GM21825 (cell line): Measurements from ENCODE around the gene GOLPH3L.
A peak's percentile ranks its signal among the peaks of the same experiment; 100 is the strongest.
"Not testable (repeated sequence)": the region's sequence is repeated elsewhere in the genome, so short reads cannot be mapped to it uniquely, and the experiment has no call there.

Experiments
- ATAC-seq: cut with Tn5 transposase; IDR thresholded peaks from one replicate; pipeline ENCODE4 v1.9.1; 2021; ENCODE audit warnings: mild to moderate bottlenecking, moderate library complexity; ENCODE audit not compliant: unreplicated experiment

GOLPH3L gene

GRCh38 chr1:150696995-150697927 lies at the start of gene GOLPH3L:
Gene GOLPH3L (minus strand): TSS chr1:150697154. CDS start chr1:150694838, 2,316 bp downstream.
- peak; percentile 98 for ATAC-seq

GRCh38 chr1:150730130-150730721 lies 33.3 kb upstream of the GOLPH3L start:
- no peak for ATAC-seq

GRCh38 chr1:150724336-150724735 lies 27.4 kb upstream of the GOLPH3L start:
- ATAC-seq: no peak

GRCh38 chr1:150720703-150721102 lies 23.7 kb upstream of the GOLPH3L start, which contains the start of gene HORMAD1:
Gene HORMAD1 (minus strand): TSS chr1:150720895. CDS start chr1:150719505, 1,390 bp downstream.
- no peak for ATAC-seq

- no peak for ATAC-seq
These were observed 23.1 kb upstream of the GOLPH3L start for GRCh38 chr1:150720098-150720497.

- no peak for ATAC-seq
These were observed 21.4 kb upstream of the GOLPH3L start for GRCh38 chr1:150718225-150718891.

- ATAC-seq: not testable (repeated sequence)
These were observed 12.1 kb upstream of the GOLPH3L start for GRCh38 chr1:150709031-150709430.

- no peak for ATAC-seq
These were observed 11.6 kb upstream of the GOLPH3L start for GRCh38 chr1:150708595-150708994.

GRCh38 chr1:150706091-150706490 lies 9.1 kb upstream of the GOLPH3L start:
- ATAC-seq: no peak

- ATAC-seq: no peak
These were observed 6.5 kb upstream of the GOLPH3L start for GRCh38 chr1:150703427-150703826.

- ATAC-seq: no peak
These were observed 364 bp downstream of the GOLPH3L start for GRCh38 chr1:150696590-150696989.

- ATAC-seq: no peak
These were observed 792 bp downstream of the GOLPH3L start for GRCh38 chr1:150696162-150696561.

GRCh38 chr1:150695561-150695960 lies 1.4 kb downstream of the GOLPH3L start:
- no peak for ATAC-seq

GRCh38 chr1:150692720-150693119 lies 4.2 kb downstream of the GOLPH3L start:
- ATAC-seq: no peak

- no peak for ATAC-seq
These were observed 8.2 kb downstream of the GOLPH3L start for GRCh38 chr1:150688763-150689162.

GRCh38 chr1:150686275-150686674 lies 10.7 kb downstream of the GOLPH3L start:
- no peak for ATAC-seq

- ATAC-seq: no peak
These were observed 13.0 kb downstream of the GOLPH3L start for GRCh38 chr1:150683914-150684313.

GRCh38 chr1:150678988-150679387 lies 18.0 kb downstream of the GOLPH3L start:
- ATAC-seq: no peak

GRCh38 chr1:150674881-150675280 lies 22.1 kb downstream of the GOLPH3L start:
- ATAC-seq: no peak

- no peak for ATAC-seq
These were observed 33.6 kb downstream of the GOLPH3L start for GRCh38 chr1:150663321-150663720.

- no peak for ATAC-seq
These were observed 34.1 kb downstream of the GOLPH3L start for GRCh38 chr1:150662811-150663210.
